ENCODE results near the gene ERO1B. TPM values are rescaled to one million over a fixed set of nuclear protein-coding genes. Genes with fewer than 3 reads are reported as not detected.

Gene ERO1B
- total RNA-seq, 2 experiments from 2014 or later: 15.2 to 16.5 TPM

GRCh38 chr1:236204656-236205055, 77.1 kb downstream of the ERO1B start:
- Histone ChIP-seq H3K4me3 (ENCODE audit: low read length) (no peak overlapping the region), H3K27ac (ENCODE audit: low read depth in 1 of 2, low read length in 2 of 2) (no peak overlapping the region), H3K4me1 (ENCODE audit: insufficient read depth, low read length) (no peaks in the 10 kb centered on the region), H3K36me3 (ENCODE audit: insufficient read depth, low read length) (peaks cover 17% of the 10 kb centered on the region), H3K27me3 (ENCODE audit: control insufficient read depth in 1 of 2, insufficient read depth in 2 of 2, low read length in 2 of 2) (no peaks in the 10 kb centered on the region), H3K9me3 (ENCODE audit: control insufficient read depth in 1 of 2, insufficient read depth in 1 of 2, low read length in 2 of 2) (peaks cover 5 to 30% of the 10 kb centered on the region in 2 experiments)
- H3K9me3 Mint-ChIP-seq: peaks cover 23% of the 10 kb centered on the region
- intact Hi-C loops (cut with DNase I, micrococcal nuclease): no loop called here
- CTCF ChIA-PET: no interaction called here
- H3K27me3 Mint-ChIP-seq: no peaks in the 10 kb centered on the region
- H3K27ac Mint-ChIP-seq: no peak overlapping the region
- peaks cover 94% of the 10 kb centered on the region for H3K36me3 Mint-ChIP-seq (ENCODE audit: low read depth)
- DNase-seq (no peak), ATAC-seq (ENCODE audit: poor library complexity) (no peak)
- TF ChIP-seq, protein P1, sequence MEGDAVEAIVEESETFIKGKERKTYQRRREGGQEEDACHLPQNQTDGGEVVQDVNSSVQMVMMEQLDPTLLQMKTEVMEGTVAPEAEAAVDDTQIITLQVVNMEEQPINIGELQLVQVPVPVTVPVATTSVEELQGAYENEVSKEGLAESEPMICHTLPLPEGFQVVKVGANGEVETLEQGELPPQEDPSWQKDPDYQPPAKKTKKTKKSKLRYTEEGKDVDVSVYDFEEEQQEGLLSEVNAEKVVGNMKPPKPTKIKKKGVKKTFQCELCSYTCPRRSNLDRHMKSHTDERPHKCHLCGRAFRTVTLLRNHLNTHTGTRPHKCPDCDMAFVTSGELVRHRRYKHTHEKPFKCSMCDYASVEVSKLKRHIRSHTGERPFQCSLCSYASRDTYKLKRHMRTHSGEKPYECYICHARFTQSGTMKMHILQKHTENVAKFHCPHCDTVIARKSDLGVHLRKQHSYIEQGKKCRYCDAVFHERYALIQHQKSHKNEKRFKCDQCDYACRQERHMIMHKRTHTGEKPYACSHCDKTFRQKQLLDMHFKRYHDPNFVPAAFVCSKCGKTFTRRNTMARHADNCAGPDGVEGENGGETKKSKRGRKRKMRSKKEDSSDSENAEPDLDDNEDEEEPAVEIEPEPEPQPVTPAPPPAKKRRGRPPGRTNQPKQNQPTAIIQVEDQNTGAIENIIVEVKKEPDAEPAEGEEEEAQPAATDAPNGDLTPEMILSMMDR (IDR thresholded peaks at IDR 0.05): no peak
- no peaks in the 10 kb centered on the region for H3K4me1 Mint-ChIP-seq (ENCODE audit: low read depth)
- POLR2A ChIA-PET: no interaction called here
- H3K4me3 Mint-ChIP-seq: no peak overlapping the region

GRCh38 chr1:236204039-236204438, 77.7 kb downstream of the ERO1B start:
- Mint-ChIP-seq H3K9me3 (peaks cover 26% of the 10 kb centered on the region), H3K4me3 (no peak overlapping the region), H3K36me3 (ENCODE audit: low read depth) (peaks cover 94% of the 10 kb centered on the region), H3K4me1 (ENCODE audit: low read depth) (no peaks in the 10 kb centered on the region), H3K27ac (no peak overlapping the region), H3K27me3 (no peaks in the 10 kb centered on the region)
- ChIA-PET CTCF (no interaction called here), POLR2A (no interaction called here)
- ATAC-seq (ENCODE audit: poor library complexity): no peak
- H3K4me1 ChIP-seq (ENCODE audit: insufficient read depth, low read length): no peaks in the 10 kb centered on the region
- H3K27me3 ChIP-seq (ENCODE audit: control insufficient read depth in 1 of 2, insufficient read depth in 2 of 2, low read length in 2 of 2): no peaks in the 10 kb centered on the region
- H3K4me3 ChIP-seq (ENCODE audit: low read length): no peak overlapping the region
- H3K27ac ChIP-seq (ENCODE audit: low read depth in 1 of 2, low read length in 2 of 2): no peak overlapping the region
- intact Hi-C loops (cut with DNase I, micrococcal nuclease): no loop called here
- H3K9me3 ChIP-seq (ENCODE audit: control insufficient read depth in 1 of 2, insufficient read depth in 1 of 2, low read length in 2 of 2): peaks cover 5 to 30% of the 10 kb centered on the region in 2 experiments
- DNase-seq: no peak
- TF ChIP-seq, protein P1 (IDR thresholded peaks at IDR 0.05): no peak
- H3K36me3 ChIP-seq (ENCODE audit: insufficient read depth, low read length): peaks cover 17% of the 10 kb centered on the region

DNA sequence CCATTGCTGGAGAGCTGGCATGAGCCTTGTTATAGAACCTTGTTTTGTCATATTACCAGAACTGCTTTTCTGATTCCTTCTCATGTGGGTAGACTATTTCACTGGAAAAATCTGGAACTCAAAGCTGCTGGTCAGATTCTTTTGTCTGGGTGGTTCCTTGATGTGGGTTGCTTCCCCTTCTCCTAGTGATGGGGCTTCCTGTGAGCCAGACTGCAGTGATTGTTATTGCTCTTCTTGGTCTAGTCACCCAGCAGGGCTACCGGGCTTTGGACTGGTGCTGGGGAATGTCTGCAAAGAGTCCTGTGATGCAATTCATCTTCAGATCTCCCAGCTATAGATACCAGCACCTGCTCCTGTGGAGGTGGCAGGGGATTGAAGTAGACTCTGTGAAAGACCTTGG, 80.0 kb downstream of the ERO1B start:
- no peaks in the 10 kb centered on the region for H3K4me1 Mint-ChIP-seq (ENCODE audit: low read depth)
- no peaks in the 10 kb centered on the region for H3K27me3 Mint-ChIP-seq
- no peak overlapping the region for H3K27ac Mint-ChIP-seq
- ChIA-PET CTCF (no interaction called here), POLR2A (no interaction called here)
- no peak overlapping the region for H3K4me3 ChIP-seq (ENCODE audit: low read length)
- no peak overlapping the region for H3K27ac ChIP-seq (ENCODE audit: low read depth in 1 of 2, low read length in 2 of 2)
- no peaks in the 10 kb centered on the region for H3K27me3 ChIP-seq (ENCODE audit: control insufficient read depth in 1 of 2, insufficient read depth in 2 of 2, low read length in 2 of 2)
- ATAC-seq (ENCODE audit: poor library complexity) (no peak), DNase-seq (no peak)
- intact Hi-C loops (cut with DNase I, micrococcal nuclease): no loop called here
- H3K9me3 ChIP-seq (ENCODE audit: control insufficient read depth in 1 of 2, insufficient read depth in 1 of 2, low read length in 2 of 2): peaks cover 15 to 48% of the 10 kb centered on the region in 2 experiments
- H3K36me3 Mint-ChIP-seq (ENCODE audit: low read depth): peaks cover 98% of the 10 kb centered on the region
- TF ChIP-seq, protein P1 (IDR thresholded peaks at IDR 0.05): no peak
- no peaks in the 10 kb centered on the region for H3K4me1 ChIP-seq (ENCODE audit: insufficient read depth, low read length)
- H3K9me3 Mint-ChIP-seq: peaks cover 31% of the 10 kb centered on the region
- H3K4me3 Mint-ChIP-seq: no peak overlapping the region
- H3K36me3 ChIP-seq (ENCODE audit: insufficient read depth, low read length): peaks cover 12% of the 10 kb centered on the region

All from CD4-positive, alpha-beta T cell (primary cell).